GM21825 (cell line): ENCODE data around the gene CCBE1.
"Not testable (repeated sequence)": the region's sequence is repeated elsewhere in the genome, so short reads cannot be mapped to it uniquely, and the experiment has no call there.

Experiments used
- ATAC-seq: cut with Tn5 transposase; IDR thresholded peaks from one replicate; pipeline ENCODE4 v1.9.1; 2021; ENCODE audit warnings: mild to moderate bottlenecking, moderate library complexity; ENCODE audit not compliant: unreplicated experiment

CCBE1 gene

GRCh38 chr18:59685501-59685900 lies 11.7 kb downstream of the CCBE1 start:
- ATAC-seq, result no peak

GRCh38 chr18:59684777-59685176 lies 12.4 kb downstream of the CCBE1 start:
- ATAC-seq, result no peak

GRCh38 chr18:59681521-59682004 lies 15.7 kb downstream of the CCBE1 start:
- ATAC-seq, result no peak

DNA sequence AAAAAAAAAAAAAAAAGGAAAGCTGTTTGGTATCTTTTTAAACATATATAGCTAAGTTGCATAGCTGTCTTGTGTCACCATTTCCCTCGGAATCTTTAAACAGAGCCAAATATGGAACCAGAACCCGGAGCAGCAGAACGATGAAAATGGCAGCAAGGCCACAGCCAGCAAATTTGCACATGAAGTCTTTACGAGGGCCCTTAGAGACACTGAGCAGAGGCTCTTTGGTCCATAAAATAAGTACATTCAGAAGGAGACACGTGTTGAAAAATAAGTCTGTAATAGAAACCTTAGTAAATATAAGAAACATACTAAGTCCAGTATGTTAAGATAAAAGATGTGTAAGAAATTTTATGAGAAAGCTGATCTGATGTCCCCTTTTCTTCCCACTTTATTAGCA lies 16.2 kb downstream of the CCBE1 start:
- no peak for ATAC-seq

DNA sequence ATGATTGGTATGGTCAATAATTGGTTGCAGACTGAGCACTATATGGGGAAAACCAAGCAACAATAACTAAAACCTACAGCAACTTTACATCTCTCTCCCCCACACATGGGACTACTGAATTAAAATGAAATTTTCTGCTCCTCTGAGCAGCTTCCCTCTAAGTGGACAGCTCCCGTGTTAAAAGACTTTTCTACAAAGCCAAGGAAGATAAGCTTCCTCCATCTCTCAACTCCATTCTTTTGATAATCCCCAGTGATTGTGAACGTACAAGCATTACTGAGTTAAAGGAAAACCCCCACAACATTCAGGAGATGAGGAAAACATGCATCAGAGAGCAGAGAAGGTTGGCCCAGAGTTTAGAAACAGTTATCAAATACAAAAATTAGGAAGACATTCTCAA lies 21.9 kb downstream of the CCBE1 start:
- ATAC-seq, result no peak

DNA sequence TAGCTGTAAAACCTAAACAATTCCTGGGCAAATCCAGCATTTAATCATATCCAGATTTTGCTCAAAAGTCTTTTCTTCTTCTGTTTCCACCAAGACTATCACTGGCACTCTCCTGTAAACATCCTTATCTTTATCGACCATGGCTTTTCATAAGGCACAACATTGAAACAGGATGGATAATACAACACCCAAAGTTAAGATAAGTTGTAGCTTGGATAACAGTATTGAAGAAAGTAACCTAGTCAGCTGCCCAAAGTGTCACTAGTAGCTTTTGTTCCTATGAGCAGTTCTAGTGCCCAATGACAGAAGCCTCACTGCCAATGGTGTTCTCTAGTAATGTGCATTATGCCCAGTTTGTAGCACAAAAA lies 22.3 kb downstream of the CCBE1 start:
- ATAC-seq, result no peak

GRCh38 chr18:59674186-59674902 lies 22.9 kb downstream of the CCBE1 start:
- no peak for ATAC-seq

DNA sequence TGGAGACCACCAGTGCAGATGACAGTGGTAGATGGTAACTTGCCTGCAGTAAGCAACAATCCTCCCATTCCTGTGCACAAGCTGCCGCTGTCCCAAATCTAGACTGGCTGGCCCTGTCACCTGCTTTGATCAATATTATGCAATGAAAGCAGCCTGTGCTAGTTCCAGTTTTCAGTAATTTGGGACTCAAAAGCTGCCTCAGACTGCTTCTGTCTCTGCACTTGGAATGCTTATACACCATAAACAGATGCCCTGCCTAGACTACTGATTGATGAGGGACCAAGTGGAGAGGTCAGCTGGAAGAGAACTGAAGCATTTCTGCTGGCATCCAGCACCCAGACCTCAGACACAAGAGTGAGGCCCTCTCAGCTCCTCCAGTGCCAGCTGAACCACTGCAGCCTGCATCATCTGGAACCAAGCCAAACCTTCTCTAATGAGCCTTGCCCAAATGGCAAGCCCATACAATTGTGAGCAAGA lies 24.9 kb downstream of the CCBE1 start:
- ATAC-seq, result no peak

GRCh38 chr18:59671551-59671950 lies 25.7 kb downstream of the CCBE1 start:
- ATAC-seq, result no peak

DNA sequence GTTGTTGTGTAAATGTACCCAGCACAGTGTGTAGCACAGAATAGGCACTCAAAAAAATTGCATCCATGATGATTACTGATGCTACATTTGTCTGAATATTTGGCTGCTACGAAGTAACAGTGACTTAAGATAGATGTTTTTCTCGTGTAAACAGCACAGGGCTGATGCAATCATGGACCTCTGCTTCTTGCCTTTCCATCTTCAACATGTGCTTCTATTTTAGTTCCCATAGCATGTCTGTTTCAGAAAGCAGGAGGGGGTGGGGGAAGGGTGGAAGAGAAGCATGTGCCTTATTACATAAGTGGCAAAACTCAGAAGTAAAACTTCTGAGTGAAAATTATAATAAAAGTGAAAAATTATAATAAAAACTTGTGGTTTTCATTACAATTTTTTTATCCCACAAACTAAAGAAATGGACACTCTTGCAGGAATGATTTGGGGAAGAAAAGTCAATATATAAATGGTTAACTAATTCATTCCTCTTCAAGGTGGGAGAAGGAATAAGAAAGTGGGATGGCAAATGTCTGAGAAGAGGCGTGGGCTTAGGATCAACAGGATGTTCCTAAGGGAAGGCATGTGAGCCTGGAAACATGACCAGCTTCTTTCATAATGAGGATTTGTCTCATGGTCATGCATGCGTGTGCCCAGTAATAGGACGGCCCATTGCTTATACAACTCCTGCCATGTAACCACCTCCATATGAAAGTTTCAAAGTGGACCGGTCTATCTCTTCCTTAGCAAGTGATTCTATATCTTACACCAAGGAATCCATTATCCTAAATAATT lies 27.2 kb downstream of the CCBE1 start:
- no peak for ATAC-seq

DNA sequence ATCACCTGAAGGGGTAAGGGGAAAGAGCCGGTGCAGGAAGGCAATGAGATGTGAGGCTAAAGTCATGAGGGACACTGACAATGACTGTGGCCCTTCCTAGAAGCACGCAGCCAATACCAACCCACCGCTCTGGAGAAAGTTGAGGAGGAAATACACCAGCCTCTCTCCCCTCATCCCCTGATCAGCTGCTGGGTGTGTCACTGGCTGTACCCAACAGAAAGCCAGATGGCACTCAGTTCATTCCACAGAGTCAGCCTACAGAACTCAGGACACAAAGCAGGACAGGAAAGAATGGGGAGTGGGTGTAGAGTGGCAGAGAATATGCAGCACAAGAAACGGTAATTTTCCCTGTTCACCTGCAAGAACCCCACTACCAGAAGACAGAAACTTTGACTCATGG lies 29.7 kb downstream of the CCBE1 start:
- ATAC-seq, result no peak

GRCh38 chr18:59666007-59666402 lies 31.2 kb downstream of the CCBE1 start:
- ATAC-seq, result not testable (repeated sequence)

DNA sequence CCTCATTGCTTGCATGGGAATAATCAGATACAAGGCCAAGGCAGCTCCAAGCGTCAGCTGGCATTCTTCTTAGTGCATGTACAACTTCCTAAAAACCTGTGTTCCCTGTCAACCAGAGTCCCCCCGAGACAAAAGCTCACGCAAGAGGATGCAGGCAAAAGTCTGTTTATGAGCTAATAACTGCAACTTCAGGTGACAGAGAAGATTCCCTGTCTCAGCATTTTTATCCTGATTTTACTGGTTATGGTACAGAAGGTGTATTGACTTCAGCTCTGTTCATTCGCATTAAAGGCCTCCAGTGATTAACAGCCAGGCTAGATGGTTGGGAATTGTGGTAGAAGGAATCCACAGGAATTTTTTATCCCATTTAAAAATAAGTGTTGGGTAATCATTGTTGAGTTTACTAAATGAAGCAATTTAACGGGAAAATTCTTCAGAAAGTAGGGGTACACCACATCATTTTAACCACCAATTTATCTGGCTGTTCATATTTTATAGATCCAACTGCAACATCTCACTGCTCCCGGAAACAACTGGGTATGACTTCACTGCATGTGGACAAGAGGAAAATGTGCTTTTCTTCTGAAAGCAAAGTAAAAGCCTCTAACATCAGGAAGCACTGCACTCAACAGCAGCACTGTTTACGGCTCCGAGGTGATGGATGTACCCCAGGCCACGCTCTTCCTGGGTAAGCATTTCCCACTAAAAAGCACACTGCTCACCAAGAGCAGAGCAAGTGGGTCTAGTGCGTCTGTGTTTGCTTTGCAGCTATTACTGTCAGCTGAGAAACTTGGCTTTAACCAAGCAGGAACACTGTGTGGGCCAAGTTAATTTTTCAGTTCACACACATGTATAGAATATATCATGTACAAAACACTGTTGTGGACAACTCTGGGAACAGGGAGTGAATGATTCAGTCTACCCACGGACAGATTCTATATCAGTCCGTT lies 31.9 kb downstream of the CCBE1 start:
- no peak for ATAC-seq

DNA sequence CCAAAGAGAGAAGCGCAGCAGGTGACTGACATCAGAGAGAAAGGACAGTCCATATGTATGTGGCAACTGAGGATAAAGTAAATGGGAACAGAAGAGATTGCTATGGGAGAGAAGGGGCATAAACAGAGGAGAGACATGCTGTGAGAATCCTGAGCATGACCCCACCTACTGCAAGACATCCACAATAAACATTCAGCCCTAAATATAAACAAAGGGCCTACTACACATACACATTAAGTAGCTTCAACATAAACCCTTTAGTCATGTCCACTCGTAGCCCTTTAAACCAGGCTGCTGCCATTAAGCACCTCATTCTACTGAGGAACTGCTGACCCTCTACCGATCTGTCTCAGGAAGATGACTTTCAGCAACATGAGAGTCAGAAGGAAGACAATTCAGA lies 32.9 kb downstream of the CCBE1 start:
- no peak for ATAC-seq

GRCh38 chr18:59663096-59663495 lies 34.1 kb downstream of the CCBE1 start:
- ATAC-seq, result no peak

GRCh38 chr18:59661891-59662701 lies 35.1 kb downstream of the CCBE1 start:
- ATAC-seq, result no peak

DNA sequence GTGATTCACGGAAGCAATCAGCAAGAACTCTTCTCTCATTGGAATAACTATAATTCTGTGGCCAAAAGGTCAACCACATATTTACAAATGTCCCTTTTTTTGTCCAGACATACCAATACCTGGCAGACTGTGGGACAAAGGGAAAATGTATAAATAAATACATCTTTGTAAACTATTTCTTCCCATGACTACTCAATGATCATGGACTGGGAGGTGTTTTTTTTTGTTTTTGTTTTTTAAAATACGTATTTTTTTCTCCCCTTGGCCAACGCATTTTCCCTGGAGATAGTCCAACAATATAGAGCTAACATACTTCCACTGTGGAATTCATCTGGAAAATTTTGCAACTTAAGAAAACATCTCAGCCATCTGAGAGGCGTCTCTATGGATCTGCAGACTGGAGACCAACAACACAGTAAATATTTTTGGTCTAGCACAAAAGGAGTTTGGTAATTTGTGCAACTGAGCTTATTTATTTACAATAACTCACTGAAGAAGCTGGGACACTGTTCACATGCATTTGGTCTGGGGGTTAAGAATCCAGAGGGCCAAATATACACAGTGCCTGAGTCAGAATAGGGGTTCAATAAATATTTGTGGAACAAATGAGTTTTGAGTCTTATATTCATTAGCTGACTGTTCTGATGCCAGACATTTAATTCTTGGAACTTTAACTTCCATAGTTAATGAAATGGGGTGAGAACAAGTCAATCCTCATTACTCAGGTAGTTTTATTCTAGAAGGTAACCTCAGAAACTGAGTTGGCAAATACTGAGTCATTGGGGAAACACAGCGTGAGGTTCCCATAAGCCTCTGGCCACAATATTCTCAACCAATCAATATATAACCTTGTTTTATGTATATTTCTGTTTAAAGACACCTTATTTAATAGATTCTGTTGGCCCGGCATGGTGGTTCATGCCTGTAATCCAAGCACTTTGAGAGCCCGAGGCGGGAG lies 36.2 kb downstream of the CCBE1 start:
- no peak for ATAC-seq

DNA sequence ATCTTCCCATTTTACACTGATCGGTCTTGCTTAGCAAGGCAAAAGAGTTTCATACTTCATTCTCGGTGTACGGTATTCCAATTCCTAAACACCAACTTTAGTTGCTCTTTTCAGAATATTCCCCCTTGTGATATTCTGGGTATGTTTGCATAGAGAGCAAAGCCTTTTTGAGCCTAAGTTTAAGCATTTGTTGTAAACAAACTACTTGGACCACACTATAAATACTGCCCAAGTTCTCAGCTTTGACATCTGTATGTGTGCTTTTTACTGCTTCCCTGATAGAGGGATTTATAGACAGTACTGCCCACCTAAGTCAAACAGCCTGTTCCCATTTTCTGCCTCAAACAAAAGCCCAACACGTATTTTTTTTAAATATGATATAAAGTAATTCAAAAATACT lies 36.9 kb downstream of the CCBE1 start:
- no peak for ATAC-seq

DNA sequence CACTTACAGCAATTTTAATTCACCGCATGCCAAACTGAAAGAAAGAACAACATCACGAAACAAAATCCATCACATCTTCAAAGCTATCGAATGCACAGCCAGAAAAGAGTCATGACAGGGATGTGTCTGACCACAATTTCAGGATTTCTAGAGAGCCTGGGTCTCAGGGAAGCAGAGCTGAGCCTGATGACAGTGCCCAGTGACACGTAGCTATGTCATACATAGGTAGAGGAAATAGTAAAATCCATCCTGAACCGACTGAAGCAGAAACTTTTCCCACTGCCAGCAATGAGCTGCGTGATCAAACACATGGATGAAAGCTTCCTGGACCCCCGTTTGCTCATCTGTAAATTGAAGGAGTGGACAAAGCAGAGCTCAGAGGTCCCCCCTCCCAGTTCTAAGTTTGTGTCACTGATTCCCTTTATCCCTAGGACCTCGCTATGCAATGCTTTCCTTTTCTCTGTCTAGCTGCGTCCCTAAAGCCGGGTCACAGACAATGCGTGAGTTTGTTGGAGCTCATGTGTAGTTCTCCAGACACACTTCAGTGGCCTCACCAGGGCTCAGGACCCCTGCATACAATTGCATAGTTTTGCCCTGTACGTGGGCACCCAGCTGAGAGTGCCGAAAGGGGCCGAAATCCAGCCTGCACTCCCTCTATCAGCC lies 37.6 kb downstream of the CCBE1 start:
- ATAC-seq, result no peak
